Activated T-cell treated with anti-CD3 and anti-CD28 coated beads, Interleukin-2, amount 50 U/mL, for 4 hours (primary cell): ENCODE data around the gene PPP2R1A. TPM values are rescaled to one million over a fixed set of nuclear protein-coding genes. Genes with fewer than 3 reads are reported as not detected.

Experiments
- ATAC-seq, 2 donors: fragments of 200-7000 bp; cut with Tn5 transposase; one replicate each; pipeline ENCODE4 v1.10.0; 2021
- DNase-seq: peaks from one replicate; pipeline ENCODE4 v3.0.0-alpha.2; 2020
- H3K27me3 Mint-ChIP-seq: one replicate; pipeline ENCODE4 v1.8.0; 2021; ENCODE audit warnings: low read depth, mixed read lengths
- H3K36me3 Mint-ChIP-seq: one replicate; pipeline ENCODE4 v1.8.0; 2022; ENCODE audit warnings: mixed read lengths; ENCODE audit not compliant: insufficient read depth
- H3K4me1 Mint-ChIP-seq: one replicate; pipeline ENCODE4 v1.8.0; 2021; ENCODE audit warnings: low read depth, mixed read lengths
- H3K4me3 Mint-ChIP-seq: one replicate; pipeline ENCODE4 v1.8.0; 2021; ENCODE audit warnings: mild to moderate bottlenecking, moderate library complexity, mixed read lengths
- H3K9me3 Mint-ChIP-seq: one replicate; pipeline ENCODE4 v1.8.0; 2021; ENCODE audit warnings: mixed read lengths
- total RNA-seq, 3 donors: library from RNA; stranded (reverse); gene quantifications; one replicate each; pipeline ENCODE4 v1.2.1, GENCODE V29; 2021

PPP2R1A gene
- total RNA-seq: 100 to 1,000 TPM; 297 to 317 (median 310) TPM

DNA sequence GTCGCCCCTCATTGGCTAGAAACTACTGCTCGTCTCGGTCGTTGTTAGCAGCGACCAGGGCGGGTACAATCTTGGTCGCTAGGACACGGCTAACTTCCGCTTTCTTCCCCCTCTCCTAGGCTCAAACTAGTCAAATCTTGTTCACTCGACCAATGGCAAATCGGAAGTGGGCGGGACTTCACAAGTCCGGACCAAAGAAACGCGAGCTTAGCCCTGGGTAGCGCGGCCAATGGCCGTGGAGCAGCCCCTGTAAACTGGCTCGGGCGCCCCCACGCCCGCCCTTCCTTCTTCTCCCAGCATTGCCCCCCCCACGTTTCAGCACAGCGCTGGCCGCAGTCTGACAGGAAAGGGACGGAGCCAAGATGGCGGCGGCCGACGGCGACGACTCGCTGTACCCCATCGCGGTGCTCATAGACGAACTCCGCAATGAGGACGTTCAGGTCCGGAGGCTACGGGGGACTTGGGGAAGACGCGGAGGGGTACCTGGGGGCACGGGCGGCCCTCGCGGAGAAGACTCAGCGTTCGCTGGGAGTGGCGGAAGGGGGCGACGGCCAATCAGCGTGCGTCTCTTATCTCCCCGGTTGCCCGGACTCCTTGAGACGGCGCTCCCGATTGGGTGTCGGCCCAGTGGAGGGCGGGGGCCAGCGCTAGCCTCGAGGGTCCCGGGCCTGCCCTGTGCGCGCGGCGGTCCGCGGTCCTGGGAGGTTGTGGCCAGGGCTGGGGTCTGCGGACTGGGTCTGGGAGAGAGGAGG is at the start of gene PPP2R1A:
TSS of gene PPP2R1A (plus strand) at position 318 of the 752 bp plus-strand sequence. CDS start at position 363, 45 bp downstream.
- DNase-seq (peak; percentile 97), ATAC-seq (peak; percentile 91 to 92)
- peaks cover 20% of the 10 kb centered on the region for H3K36me3 Mint-ChIP-seq
- H3K27me3 Mint-ChIP-seq: no peaks in the 10 kb centered on the region
- H3K4me1 Mint-ChIP-seq: peaks cover 43% of the 10 kb centered on the region
- no peaks in the 10 kb centered on the region for H3K9me3 Mint-ChIP-seq
- peak within 1 kb of the TSS; percentile 95 for H3K4me3 Mint-ChIP-seq

DNA sequence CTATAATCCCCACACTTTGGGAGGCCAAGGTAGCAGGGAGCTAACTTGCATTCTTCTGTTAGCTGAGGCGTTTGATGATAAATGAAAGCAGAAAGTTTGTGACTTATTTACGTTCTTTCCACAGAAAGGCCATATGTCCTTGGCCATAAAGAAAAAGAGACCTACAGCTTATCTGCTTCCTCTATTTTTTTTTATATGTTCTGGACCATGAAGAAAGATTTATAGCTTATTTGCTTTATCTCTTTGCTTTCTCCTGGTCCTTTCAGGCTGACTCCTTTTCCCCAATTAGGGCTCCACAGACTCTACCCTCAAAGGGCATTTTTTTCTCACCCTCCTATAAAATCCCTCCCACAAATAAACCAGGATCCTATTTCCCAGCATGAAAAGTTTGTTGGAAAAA is 48.6 kb upstream of the PPP2R1A start:
- no peak for ATAC-seq
- Mint-ChIP-seq H3K27me3 (no peaks in the 10 kb centered on the region), H3K9me3 (peaks cover 13% of the 10 kb centered on the region), H3K36me3 (no peaks in the 10 kb centered on the region), H3K4me3 (no peak overlapping the region), H3K4me1 (peaks cover 21% of the 10 kb centered on the region)
- no peak for DNase-seq

- Mint-ChIP-seq H3K4me3 (no peak overlapping the region), H3K36me3 (no peaks in the 10 kb centered on the region), H3K9me3 (peaks cover 13% of the 10 kb centered on the region), H3K27me3 (no peaks in the 10 kb centered on the region), H3K4me1 (peaks cover 21% of the 10 kb centered on the region)
- DNase-seq (no peak), ATAC-seq (no peak)
These were observed 47.8 kb upstream of the PPP2R1A start for GRCh38 chr19:52142001-52142595.

- peaks cover 6% of the 10 kb centered on the region for H3K36me3 Mint-ChIP-seq
- no peak overlapping the region for H3K4me3 Mint-ChIP-seq
- H3K9me3 Mint-ChIP-seq: peaks cover 33% of the 10 kb centered on the region
- H3K27me3 Mint-ChIP-seq: no peaks in the 10 kb centered on the region
- no peaks in the 10 kb centered on the region for H3K4me1 Mint-ChIP-seq
- ATAC-seq (no peak), DNase-seq (no peak)
These were observed 41.6 kb upstream of the PPP2R1A start for GRCh38 chr19:52148256-52148655.

GRCh38 chr19:52155596-52156359 is 34.1 kb upstream of the PPP2R1A start:
- DNase-seq: no peak
- H3K4me1 Mint-ChIP-seq: no peaks in the 10 kb centered on the region
- no peak overlapping the region for H3K4me3 Mint-ChIP-seq
- peaks cover 67% of the 10 kb centered on the region for H3K9me3 Mint-ChIP-seq
- H3K27me3 Mint-ChIP-seq: no peaks in the 10 kb centered on the region
- no peak for ATAC-seq
- peaks cover 65% of the 10 kb centered on the region for H3K36me3 Mint-ChIP-seq

DNA sequence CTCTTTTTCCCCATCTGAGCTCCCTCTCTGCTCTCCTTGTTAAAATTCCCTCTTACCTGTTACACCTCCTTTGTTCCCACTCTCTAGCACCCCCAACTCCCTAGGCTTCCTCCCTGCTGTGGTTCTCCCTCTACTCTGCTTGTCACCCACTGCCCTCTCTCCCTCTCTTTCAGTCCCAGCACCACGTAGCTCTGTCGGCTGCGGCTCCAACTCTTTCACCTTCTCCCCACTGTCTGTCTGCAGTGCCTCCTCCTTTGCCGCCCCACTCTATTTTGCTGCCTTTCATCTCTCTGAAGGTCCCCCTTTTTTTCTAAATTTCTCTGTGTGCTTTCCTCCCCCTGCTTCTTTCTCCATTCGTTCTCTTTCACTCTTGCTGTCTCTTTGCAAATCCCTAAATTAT is 19.5 kb upstream of the PPP2R1A start:
- Mint-ChIP-seq H3K36me3 (peaks cover 32% of the 10 kb centered on the region), H3K9me3 (no peaks in the 10 kb centered on the region), H3K27me3 (no peaks in the 10 kb centered on the region), H3K4me1 (peaks cover 31% of the 10 kb centered on the region), H3K4me3 (peak overlapping the region; percentile 93)
- ATAC-seq (peak in 1 of 2 donors; percentile 17), DNase-seq (no peak)

- H3K9me3 Mint-ChIP-seq: no peaks in the 10 kb centered on the region
- no peak for DNase-seq
These were observed 19.0 kb upstream of the PPP2R1A start for GRCh38 chr19:52170863-52171320.

GRCh38 chr19:52171321-52172169 is 18.3 kb upstream of the PPP2R1A start, which contains the start of gene ZNF836:
Gene ZNF836 (minus strand): TSS chr19:52171621. CDS start chr19:52168072, 3,549 bp downstream.
- Mint-ChIP-seq H3K4me1 (peaks cover 31% of the 10 kb centered on the region), H3K4me3 (peak within 1 kb of the TSS; percentile 93), H3K36me3 (peaks cover 29% of the 10 kb centered on the region), H3K27me3 (no peaks in the 10 kb centered on the region), H3K9me3 (no peaks in the 10 kb centered on the region)
- DNase-seq (peak; percentile 90), ATAC-seq (peak; percentile 92)

More at GRCh38 chr19:52170863-52171320, 19.0 kb upstream of the PPP2R1A start:
- ATAC-seq: peak; percentile 22 to 23
- H3K4me1 Mint-ChIP-seq: peaks cover 31% of the 10 kb centered on the region
- no peaks in the 10 kb centered on the region for H3K27me3 Mint-ChIP-seq
- H3K36me3 Mint-ChIP-seq: peaks cover 29% of the 10 kb centered on the region
- peak overlapping the region; percentile 93 for H3K4me3 Mint-ChIP-seq

DNA sequence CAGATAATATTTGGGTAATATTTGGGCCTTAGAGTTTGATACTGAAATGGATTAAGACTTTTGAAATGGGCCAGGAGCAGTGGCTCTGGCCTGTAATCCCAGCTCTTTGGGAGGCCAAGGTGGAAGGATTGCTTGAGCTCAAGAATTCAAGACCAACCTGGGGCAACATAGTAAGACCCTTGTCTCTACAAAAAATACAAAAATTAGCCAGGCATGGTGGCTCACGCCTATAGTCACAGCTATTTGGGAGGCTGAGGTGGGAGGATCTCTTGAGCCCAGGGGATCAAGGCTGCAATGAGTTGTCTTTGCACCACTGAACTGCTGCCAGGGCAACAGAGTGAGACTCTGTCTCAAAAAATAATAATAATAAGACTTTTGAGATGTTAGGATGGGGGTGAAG is 17.5 kb upstream of the PPP2R1A start:
- Mint-ChIP-seq H3K4me3 (peak overlapping the region; percentile 93), H3K36me3 (peaks cover 23% of the 10 kb centered on the region), H3K27me3 (no peaks in the 10 kb centered on the region), H3K4me1 (peaks cover 33% of the 10 kb centered on the region), H3K9me3 (no peaks in the 10 kb centered on the region)
- ATAC-seq (no peak), DNase-seq (no peak)

DNA sequence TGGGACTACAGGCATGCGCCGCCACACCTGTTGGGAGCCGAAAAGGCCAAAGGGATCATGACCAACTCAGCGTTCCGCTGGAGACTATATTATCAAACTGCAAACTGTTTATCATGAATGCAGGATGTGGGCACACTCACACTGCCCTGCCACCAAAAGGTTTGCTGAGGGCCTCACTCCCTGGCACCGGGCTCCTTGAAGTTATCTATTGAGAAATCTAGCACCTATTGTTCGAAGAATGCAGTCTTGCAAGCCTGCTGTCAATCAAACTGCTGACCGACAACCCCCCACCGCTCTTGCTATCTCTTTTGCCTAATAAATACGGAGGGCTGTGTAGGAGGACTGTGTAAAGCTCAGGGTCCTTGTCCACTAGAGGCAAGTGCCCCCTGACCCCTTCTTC is 13.3 kb upstream of the PPP2R1A start:
- Mint-ChIP-seq H3K36me3 (no peaks in the 10 kb centered on the region), H3K4me1 (peaks cover 11% of the 10 kb centered on the region), H3K9me3 (no peaks in the 10 kb centered on the region), H3K4me3 (no peak overlapping the region), H3K27me3 (no peaks in the 10 kb centered on the region)
- no peak for ATAC-seq
- DNase-seq: no peak

- Mint-ChIP-seq H3K4me3 (no peak overlapping the region), H3K36me3 (peaks cover 4% of the 10 kb centered on the region), H3K27me3 (no peaks in the 10 kb centered on the region), H3K9me3 (no peaks in the 10 kb centered on the region), H3K4me1 (peaks cover 22% of the 10 kb centered on the region)
- no peak for DNase-seq
- no peak for ATAC-seq
These were observed 2.4 kb upstream of the PPP2R1A start for GRCh38 chr19:52187407-52187806.

GRCh38 chr19:52188822-52189734 is 774 bp upstream of the PPP2R1A start:
- Mint-ChIP-seq H3K4me3 (peak overlapping the region; percentile 95), H3K9me3 (no peaks in the 10 kb centered on the region), H3K4me1 (peaks cover 35% of the 10 kb centered on the region), H3K27me3 (no peaks in the 10 kb centered on the region), H3K36me3 (peaks cover 12% of the 10 kb centered on the region)
- DNase-seq: no peak
- no peak for ATAC-seq
